GM12878 (cell line): ENCODE data around the gene ADGRV1. TPM values are rescaled to one million over a fixed set of nuclear protein-coding genes. Genes with fewer than 3 reads are reported as not detected.

Experiments used
- ATAC-seq: fragments of 200-7000 bp; cut with Tn5 transposase; 3 replicates; pipeline ENCODE4 v1.9.1; 2020; ENCODE audit warnings: mild to moderate bottlenecking, moderate library complexity
- BruUV-seq: library from RNA; stranded (reverse); fragments of 400-500 nt; replicated peaks from 2 replicates; lab custom pipeline; 2021; lab: Mats Ljungman, UMichigan
- CTCF ChIA-PET: fragments of 300-600 bp; sonication (Branson Sonifier 250); formaldehyde crosslinking; extraction: SDS; loops from one replicate; lab custom pipeline; 2021; ENCODE audit warnings: inconsistent platforms; lab: Yijun Ruan, JAX
- POLR2A ChIA-PET: fragments of 350-600 bp; formaldehyde crosslinking; extraction: SDS; loops from one replicate; lab custom pipeline; 2021; ENCODE audit warnings: inconsistent platforms; lab: Charles Lee
- RAD21 ChIA-PET: fragments of 300-600 bp; sonication (Branson Sonifier 250); formaldehyde crosslinking; loops from one replicate; lab custom pipeline; 2023; ENCODE audit warnings: antibody characterized with exemption; ENCODE audit not compliant: unreplicated experiment; lab: Charles Lee
- SMC1A ChIA-PET: fragments of 300-600 bp; sonication (Branson Sonifier 250); formaldehyde crosslinking; loops from one replicate; lab custom pipeline; 2023; ENCODE audit not compliant: unreplicated experiment, uncharacterized antibody; lab: Charles Lee
- DNase-seq: peaks from one replicate; pipeline ENCODE4 v3.0.0-alpha.2; 2011; ENCODE audit warnings: low read depth, low spot score
- FAIRE-seq: peaks from 3 replicates; lab custom pipeline; 2011; peaks lifted over from hg19 to GRCh38; lab: Jason Lieb, UNC
- H2AFZ ChIP-seq: 2 replicates; pipeline ENCODE4 v1.6.0; 2011; ENCODE audit warnings: low read depth, low read length, control low read depth; ENCODE audit not compliant: control insufficient read depth
- H3K27ac ChIP-seq: 2 replicates; pipeline ENCODE4 v1.5.1; 2011; ENCODE audit warnings: control low read depth; ENCODE audit not compliant: control insufficient read depth, insufficient read depth
- H3K27me3 ChIP-seq, 2 experiments: replicated peaks in 1 of 2; 2 replicates each; pipeline versions ENCODE4 v1.6.0 to v1.6.1; 2011; ENCODE audit warnings: low read length in 1 of 2; ENCODE audit not compliant: control insufficient read depth in 2 of 2, insufficient read depth in 2 of 2
- H3K36me3 ChIP-seq, 2 experiments: 2 replicates each; pipeline ENCODE4 v1.5.1; 2011; ENCODE audit warnings: low read length in 1 of 2; ENCODE audit not compliant: control insufficient read depth in 2 of 2, insufficient read depth in 2 of 2
- H3K4me1 ChIP-seq: 2 replicates; pipeline ENCODE4 v1.6.1; 2011; ENCODE audit warnings: mild to moderate bottlenecking, low read length, moderate library complexity, mixed read lengths; ENCODE audit not compliant: control insufficient read depth, insufficient read depth
- H3K4me2 ChIP-seq: 2 replicates; pipeline ENCODE4 v1.6.0; 2011; ENCODE audit warnings: control low read depth; ENCODE audit not compliant: control insufficient read depth, insufficient read depth
- H3K4me3 ChIP-seq: fragments of 200-600 bp; sonication (generic); 2 replicates; pipeline ENCODE4 v1.5.1; 2016
- H3K79me2 ChIP-seq: 2 replicates; pipeline ENCODE4 v1.6.0; 2011; ENCODE audit warnings: low read length; ENCODE audit not compliant: control insufficient read depth, insufficient read depth
- H3K9ac ChIP-seq: 2 replicates; pipeline ENCODE4 v1.8.0; 2011; ENCODE audit warnings: low read length, control low read depth, mixed read lengths; ENCODE audit not compliant: control insufficient read depth, insufficient read depth
- H3K9me3 ChIP-seq: replicated peaks from 3 replicates; pipeline ENCODE4 v1.5.1; 2011; ENCODE audit warnings: mild to moderate bottlenecking, low read length; ENCODE audit not compliant: control insufficient read depth, insufficient read depth
- H4K20me1 ChIP-seq: 2 replicates; pipeline ENCODE4 v1.6.0; 2011; ENCODE audit not compliant: control insufficient read depth, insufficient read depth
- EZH2 ChIP-seq: IDR thresholded peaks from 2 replicates; pipeline ENCODE4 v1.6.1; 2012; ENCODE audit warnings: low read depth, mild to moderate bottlenecking, control low read depth, inconsistent platforms, low read length, borderline replicate concordance; ENCODE audit not compliant: control insufficient read depth
- MEF2A ChIP-seq: IDR thresholded peaks from 2 replicates; pipeline ENCODE4 v1.6.1; 2011; ENCODE audit warnings: low read depth, mild to moderate bottlenecking, low read length, moderate library complexity; ENCODE audit not compliant: insufficient read depth
- NR2C1 ChIP-seq: fragments of 450-650 bp; IDR thresholded peaks from 2 replicates; pipeline ENCODE4 v1.6.1; 2017; ENCODE audit warnings: antibody characterized with exemption, mild to moderate bottlenecking, moderate library complexity
- NR2F1 ChIP-seq: fragments of 450-650 bp; conservative IDR thresholded peaks from 2 replicates; pipeline ENCODE4 v1.6.1; 2017; ENCODE audit warnings: mild to moderate bottlenecking
- POLR2AphosphoS2 ChIP-seq: IDR thresholded peaks from 2 replicates; pipeline ENCODE4 v1.6.1; 2011; ENCODE audit warnings: low read depth, mild to moderate bottlenecking, low read length, improper control_type of control experiment, moderate library complexity
- RUNX3 ChIP-seq: IDR thresholded peaks from 2 replicates; pipeline ENCODE4 v1.6.1; 2012; ENCODE audit warnings: low read length, inconsistent platforms
- STAT3 ChIP-seq: IDR thresholded peaks from 2 replicates; pipeline ENCODE4 v1.6.1; 2011; ENCODE audit warnings: low read depth, low read length, improper control_type of control experiment
- ZBED1 ChIP-seq: IDR thresholded peaks from 2 replicates; pipeline ENCODE4 v1.6.1; 2016; ENCODE audit warnings: borderline replicate concordance
- WGBS: methylation state at CpG from one replicate; pipeline ENCODE4 v1.1.6; 2016; ENCODE audit warnings: low lambda C conversion rate; ENCODE audit not compliant: insufficient replicate concordance, insufficient coverage; ENCODE audit errors: missing lambda C conversion rate; 5-methylcytosine and 5-hydroxymethylcytosine counted together
- in situ Hi-C: fragments of 300-500 bp; cut with MboI; formaldehyde crosslinking; loops from 9 replicates; pipeline ENCODE4 v1.14.3; 2018; ENCODE audit warnings: mixed read lengths
- intact Hi-C: fragments of 100-400 bp; cut with micrococcal nuclease; formaldehyde crosslinking; loops from one replicate; pipeline ENCODE4 v1.14.2; 2022; ENCODE audit not compliant: unreplicated experiment
- polyA plus RNA-seq, 11 experiments: library from polyadenylated mRNA; depleted of rRNA in 4 of 11; unstranded in 6 of 11; stranded (reverse) in 5 of 11; fragments of >200 nt; fragmentation: Nextera tagmentation in 4 of 11; fragmentation: Illumina TruSeq in 1 of 11; extraction: Ambion mirVana in 4 of 11; extraction: Trizol in 1 of 11; gene quantifications; 1 replicate in 1 of 11; 2 replicates in 10 of 11; pipeline versions ENCODE4 v1.2.1 to v1.2.3, GENCODE V29; 2011 to 2016; ENCODE audit warnings: inconsistent platforms in 2 of 11, missing spikeins in 2 of 11, low read depth in 1 of 11
- total RNA-seq, 4 experiments: library from RNA; depleted of rRNA in 3 of 4; stranded (reverse); fragments of >200 nt in 3 of 4; fragmentation: Illumina TruSeq in 1 of 4; extraction: Trizol in 1 of 4; gene quantifications; 2 replicates each; pipeline versions ENCODE4 v1.2.1 to v1.2.3, GENCODE V29; 2013 to 2021
- TF ChIP-seq, protein P1 (sequence below): fragments of 450-650 bp; formaldehyde crosslinking; IDR thresholded peaks from 2 replicates; pipeline ENCODE4 v1.4.0; 2022; ENCODE audit warnings: mild to moderate bottlenecking, moderate library complexity
- TF ChIP-seq, protein P2 (sequence below): IDR thresholded peaks from 2 replicates; pipeline ENCODE4 v1.6.1; 2012; ENCODE audit warnings: improper control_type of control experiment, low read depth, low read length; ENCODE audit not compliant: insufficient replicate concordance

Gene ADGRV1
- total and polyA plus RNA-seq, 10 of the 15 experiments (the other 5 are each of a cell fraction or from before 2014, with no cell fraction given) = 0.04 to 8.1 (median 0.16) TPM; not detected in 1

DNA sequence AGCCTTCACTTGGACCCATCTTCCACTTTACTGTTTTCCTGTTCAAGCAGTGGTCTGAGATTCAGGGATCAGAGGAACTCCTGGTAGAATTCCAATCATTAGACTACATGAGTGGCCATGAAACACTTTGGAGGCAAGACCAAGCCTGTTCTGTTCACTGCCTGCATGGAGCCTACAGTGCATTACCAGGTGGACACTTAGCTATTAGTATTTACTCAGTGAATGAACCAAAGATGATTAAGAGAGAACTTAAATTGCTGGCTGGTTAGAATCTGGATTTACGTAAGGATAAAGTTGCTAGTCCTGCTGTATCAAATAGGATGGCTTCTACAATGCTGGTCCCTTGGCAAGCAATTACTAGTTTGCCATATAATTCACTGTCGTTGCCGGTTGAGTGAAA is 579.0 kb downstream of the ADGRV1 start:
- no peak for TF ChIP-seq RUNX3
- TF ChIP-seq NR2F1 = no peak
- no peak for TF ChIP-seq EZH2
- TF ChIP-seq STAT3 = no peak
- TF ChIP-seq POLR2AphosphoS2 = no peak
- TF ChIP-seq NR2C1 = no peak
- no peak for TF ChIP-seq ZBED1
- TF ChIP-seq, protein P1, sequence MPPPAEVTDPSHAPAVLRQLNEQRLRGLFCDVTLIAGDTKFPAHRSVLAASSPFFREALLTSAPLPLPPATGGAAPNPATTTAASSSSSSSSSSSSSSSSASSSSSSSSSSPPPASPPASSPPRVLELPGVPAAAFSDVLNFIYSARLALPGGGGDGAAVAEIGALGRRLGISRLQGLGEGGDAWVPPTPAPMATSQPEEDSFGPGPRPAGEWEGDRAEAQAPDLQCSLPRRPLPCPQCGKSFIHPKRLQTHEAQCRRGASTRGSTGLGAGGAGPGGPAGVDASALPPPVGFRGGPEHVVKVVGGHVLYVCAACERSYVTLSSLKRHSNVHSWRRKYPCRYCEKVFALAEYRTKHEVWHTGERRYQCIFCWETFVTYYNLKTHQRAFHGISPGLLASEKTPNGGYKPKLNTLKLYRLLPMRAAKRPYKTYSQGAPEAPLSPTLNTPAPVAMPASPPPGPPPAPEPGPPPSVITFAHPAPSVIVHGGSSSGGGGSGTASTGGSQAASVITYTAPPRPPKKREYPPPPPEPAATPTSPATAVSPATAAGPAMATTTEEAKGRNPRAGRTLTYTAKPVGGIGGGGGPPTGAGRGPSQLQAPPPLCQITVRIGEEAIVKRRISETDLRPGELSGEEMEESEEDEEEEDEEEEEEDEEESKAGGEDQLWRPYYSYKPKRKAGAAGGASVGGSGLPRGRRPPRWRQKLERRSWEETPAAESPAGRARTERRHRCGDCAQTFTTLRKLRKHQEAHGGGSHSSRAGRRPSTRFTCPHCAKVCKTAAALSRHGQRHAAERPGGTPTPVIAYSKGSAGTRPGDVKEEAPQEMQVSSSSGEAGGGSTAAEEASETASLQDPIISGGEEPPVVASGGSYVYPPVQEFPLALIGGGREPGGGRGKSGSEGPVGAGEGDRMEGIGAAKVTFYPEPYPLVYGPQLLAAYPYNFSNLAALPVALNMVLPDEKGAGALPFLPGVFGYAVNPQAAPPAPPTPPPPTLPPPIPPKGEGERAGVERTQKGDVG = no peak
- TF ChIP-seq MEF2A = no peak
- TF ChIP-seq, protein P2, sequence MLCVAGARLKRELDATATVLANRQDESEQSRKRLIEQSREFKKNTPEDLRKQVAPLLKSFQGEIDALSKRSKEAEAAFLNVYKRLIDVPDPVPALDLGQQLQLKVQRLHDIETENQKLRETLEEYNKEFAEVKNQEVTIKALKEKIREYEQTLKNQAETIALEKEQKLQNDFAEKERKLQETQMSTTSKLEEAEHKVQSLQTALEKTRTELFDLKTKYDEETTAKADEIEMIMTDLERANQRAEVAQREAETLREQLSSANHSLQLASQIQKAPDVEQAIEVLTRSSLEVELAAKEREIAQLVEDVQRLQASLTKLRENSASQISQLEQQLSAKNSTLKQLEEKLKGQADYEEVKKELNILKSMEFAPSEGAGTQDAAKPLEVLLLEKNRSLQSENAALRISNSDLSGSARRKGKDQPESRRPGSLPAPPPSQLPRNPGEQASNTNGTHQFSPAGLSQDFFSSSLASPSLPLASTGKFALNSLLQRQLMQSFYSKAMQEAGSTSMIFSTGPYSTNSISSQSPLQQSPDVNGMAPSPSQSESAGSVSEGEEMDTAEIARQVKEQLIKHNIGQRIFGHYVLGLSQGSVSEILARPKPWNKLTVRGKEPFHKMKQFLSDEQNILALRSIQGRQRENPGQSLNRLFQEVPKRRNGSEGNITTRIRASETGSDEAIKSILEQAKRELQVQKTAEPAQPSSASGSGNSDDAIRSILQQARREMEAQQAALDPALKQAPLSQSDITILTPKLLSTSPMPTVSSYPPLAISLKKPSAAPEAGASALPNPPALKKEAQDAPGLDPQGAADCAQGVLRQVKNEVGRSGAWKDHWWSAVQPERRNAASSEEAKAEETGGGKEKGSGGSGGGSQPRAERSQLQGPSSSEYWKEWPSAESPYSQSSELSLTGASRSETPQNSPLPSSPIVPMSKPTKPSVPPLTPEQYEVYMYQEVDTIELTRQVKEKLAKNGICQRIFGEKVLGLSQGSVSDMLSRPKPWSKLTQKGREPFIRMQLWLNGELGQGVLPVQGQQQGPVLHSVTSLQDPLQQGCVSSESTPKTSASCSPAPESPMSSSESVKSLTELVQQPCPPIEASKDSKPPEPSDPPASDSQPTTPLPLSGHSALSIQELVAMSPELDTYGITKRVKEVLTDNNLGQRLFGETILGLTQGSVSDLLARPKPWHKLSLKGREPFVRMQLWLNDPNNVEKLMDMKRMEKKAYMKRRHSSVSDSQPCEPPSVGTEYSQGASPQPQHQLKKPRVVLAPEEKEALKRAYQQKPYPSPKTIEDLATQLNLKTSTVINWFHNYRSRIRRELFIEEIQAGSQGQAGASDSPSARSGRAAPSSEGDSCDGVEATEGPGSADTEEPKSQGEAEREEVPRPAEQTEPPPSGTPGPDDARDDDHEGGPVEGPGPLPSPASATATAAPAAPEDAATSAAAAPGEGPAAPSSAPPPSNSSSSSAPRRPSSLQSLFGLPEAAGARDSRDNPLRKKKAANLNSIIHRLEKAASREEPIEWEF = no peak
- no peak overlapping the region for H3K9ac ChIP-seq
- RAD21 ChIA-PET = no interaction called here
- no peaks in the 10 kb centered on the region for H3K4me1 ChIP-seq
- in situ Hi-C loops (no loop called here), intact Hi-C loops (no loop called here)
- no peaks in the 10 kb centered on the region for H3K9me3 ChIP-seq
- no peak overlapping the region for H3K4me3 ChIP-seq
- H3K4me2 ChIP-seq = no peak overlapping the region
- POLR2A ChIA-PET = no interaction called here
- SMC1A ChIA-PET = interaction anchor here (1.2 to 1.3 kb wide), 2 partner anchors 10 to 18 kb away, joined by 3 to 4 read pairs; no protein-coding TSS in a partner anchor
- WGBS = 84% methylated on average over 3 of the region's 3 CpGs
- no TSS peak for BruUV-seq
- no peaks in the 10 kb centered on the region for H4K20me1 ChIP-seq
- CTCF ChIA-PET = interaction anchor here (1.7 kb wide), 1 partner anchor 82 kb away, joined by 4 read pairs; no protein-coding TSS in a partner anchor
- DNase-seq (no peak), FAIRE-seq (no peak), ATAC-seq (no peak)
- no peak overlapping the region for H2AFZ ChIP-seq
- no peaks in the 10 kb centered on the region for H3K79me2 ChIP-seq
- no peaks in the 10 kb centered on the region for H3K36me3 ChIP-seq
- no peak overlapping the region for H3K27ac ChIP-seq
- H3K27me3 ChIP-seq = no peaks in the 10 kb centered on the region
